GM12878 (cell line): ENCODE data around the gene RERE. TPM values are rescaled to one million over a fixed set of nuclear protein-coding genes. Genes with fewer than 3 reads are reported as not detected.
A peak's percentile ranks its signal among the peaks of the same experiment; 100 is the strongest.

ENCODE experiments used
- ATAC-seq: fragments of 200-7000 bp; cut with Tn5 transposase; 3 replicates; pipeline ENCODE4 v1.9.1; 2020; ENCODE audit warnings: mild to moderate bottlenecking, moderate library complexity
- BruUV-seq: library from RNA; stranded (reverse); fragments of 400-500 nt; replicated peaks from 2 replicates; lab custom pipeline; 2021; lab: Mats Ljungman, UMichigan
- CTCF ChIA-PET: fragments of 300-600 bp; sonication (Branson Sonifier 250); formaldehyde crosslinking; extraction: SDS; loops from one replicate; lab custom pipeline; 2021; ENCODE audit warnings: inconsistent platforms; lab: Yijun Ruan, JAX
- POLR2A ChIA-PET: fragments of 350-600 bp; formaldehyde crosslinking; extraction: SDS; loops from one replicate; lab custom pipeline; 2021; ENCODE audit warnings: inconsistent platforms; lab: Charles Lee
- RAD21 ChIA-PET: fragments of 300-600 bp; sonication (Branson Sonifier 250); formaldehyde crosslinking; loops from one replicate; lab custom pipeline; 2023; ENCODE audit warnings: antibody characterized with exemption; ENCODE audit not compliant: unreplicated experiment; lab: Charles Lee
- SMC1A ChIA-PET: fragments of 300-600 bp; sonication (Branson Sonifier 250); formaldehyde crosslinking; loops from one replicate; lab custom pipeline; 2023; ENCODE audit not compliant: unreplicated experiment, uncharacterized antibody; lab: Charles Lee
- DNase-seq: peaks from one replicate; pipeline ENCODE4 v3.0.0-alpha.2; 2011; ENCODE audit warnings: low read depth, low spot score
- FAIRE-seq: peaks from 3 replicates; lab custom pipeline; 2011; peaks lifted over from hg19 to GRCh38; lab: Jason Lieb, UNC
- H2AFZ ChIP-seq: 2 replicates; pipeline ENCODE4 v1.6.0; 2011; ENCODE audit warnings: low read depth, low read length, control low read depth; ENCODE audit not compliant: control insufficient read depth
- H3K27ac ChIP-seq: 2 replicates; pipeline ENCODE4 v1.5.1; 2011; ENCODE audit warnings: control low read depth; ENCODE audit not compliant: control insufficient read depth, insufficient read depth
- H3K27me3 ChIP-seq, 2 experiments: replicated peaks in 1 of 2; 2 replicates each; pipeline versions ENCODE4 v1.6.0 to v1.6.1; 2011; ENCODE audit warnings: low read length in 1 of 2; ENCODE audit not compliant: control insufficient read depth in 2 of 2, insufficient read depth in 2 of 2
- H3K36me3 ChIP-seq, 2 experiments: 2 replicates each; pipeline ENCODE4 v1.5.1; 2011; ENCODE audit warnings: low read length in 1 of 2; ENCODE audit not compliant: control insufficient read depth in 2 of 2, insufficient read depth in 2 of 2
- H3K4me1 ChIP-seq: 2 replicates; pipeline ENCODE4 v1.6.1; 2011; ENCODE audit warnings: mild to moderate bottlenecking, low read length, moderate library complexity, mixed read lengths; ENCODE audit not compliant: control insufficient read depth, insufficient read depth
- H3K4me2 ChIP-seq: 2 replicates; pipeline ENCODE4 v1.6.0; 2011; ENCODE audit warnings: control low read depth; ENCODE audit not compliant: control insufficient read depth, insufficient read depth
- H3K4me3 ChIP-seq: fragments of 200-600 bp; sonication (generic); 2 replicates; pipeline ENCODE4 v1.5.1; 2016
- H3K79me2 ChIP-seq: 2 replicates; pipeline ENCODE4 v1.6.0; 2011; ENCODE audit warnings: low read length; ENCODE audit not compliant: control insufficient read depth, insufficient read depth
- H3K9ac ChIP-seq: 2 replicates; pipeline ENCODE4 v1.8.0; 2011; ENCODE audit warnings: low read length, control low read depth, mixed read lengths; ENCODE audit not compliant: control insufficient read depth, insufficient read depth
- H3K9me3 ChIP-seq: replicated peaks from 3 replicates; pipeline ENCODE4 v1.5.1; 2011; ENCODE audit warnings: mild to moderate bottlenecking, low read length; ENCODE audit not compliant: control insufficient read depth, insufficient read depth
- H4K20me1 ChIP-seq: 2 replicates; pipeline ENCODE4 v1.6.0; 2011; ENCODE audit not compliant: control insufficient read depth, insufficient read depth
- CHD2 ChIP-seq: IDR thresholded peaks from 2 replicates; pipeline ENCODE4 v1.6.1; 2011; ENCODE audit warnings: low read depth, low read length, improper control_type of control experiment, borderline replicate concordance
- PBX3 ChIP-seq: IDR thresholded peaks from 2 replicates; pipeline ENCODE4 v1.6.1; 2011; ENCODE audit warnings: mild to moderate bottlenecking, low read depth, low read length, moderate library complexity; ENCODE audit not compliant: insufficient replicate concordance
- PML ChIP-seq: IDR thresholded peaks from 2 replicates; pipeline ENCODE4 v1.6.1; 2012; ENCODE audit warnings: low read length, inconsistent platforms
- RUNX3 ChIP-seq: IDR thresholded peaks from 2 replicates; pipeline ENCODE4 v1.6.1; 2012; ENCODE audit warnings: low read length, inconsistent platforms
- WGBS: methylation state at CpG from one replicate; pipeline ENCODE4 v1.1.6; 2016; ENCODE audit warnings: low lambda C conversion rate; ENCODE audit not compliant: insufficient replicate concordance, insufficient coverage; ENCODE audit errors: missing lambda C conversion rate; 5-methylcytosine and 5-hydroxymethylcytosine counted together
- in situ Hi-C: fragments of 300-500 bp; cut with MboI; formaldehyde crosslinking; loops from 9 replicates; pipeline ENCODE4 v1.14.3; 2018; ENCODE audit warnings: mixed read lengths
- intact Hi-C: fragments of 100-400 bp; cut with micrococcal nuclease; formaldehyde crosslinking; loops from one replicate; pipeline ENCODE4 v1.14.2; 2022; ENCODE audit not compliant: unreplicated experiment
- polyA plus RNA-seq, 11 experiments: library from polyadenylated mRNA; depleted of rRNA in 4 of 11; unstranded in 6 of 11; stranded (reverse) in 5 of 11; fragments of >200 nt; fragmentation: Nextera tagmentation in 4 of 11; fragmentation: Illumina TruSeq in 1 of 11; extraction: Ambion mirVana in 4 of 11; extraction: Trizol in 1 of 11; gene quantifications; 1 replicate in 1 of 11; 2 replicates in 10 of 11; pipeline versions ENCODE4 v1.2.1 to v1.2.3, GENCODE V29; 2011 to 2016; ENCODE audit warnings: inconsistent platforms in 2 of 11, missing spikeins in 2 of 11, low read depth in 1 of 11
- total RNA-seq, 4 experiments: library from RNA; depleted of rRNA in 3 of 4; stranded (reverse); fragments of >200 nt in 3 of 4; fragmentation: Illumina TruSeq in 1 of 4; extraction: Trizol in 1 of 4; gene quantifications; 2 replicates each; pipeline versions ENCODE4 v1.2.1 to v1.2.3, GENCODE V29; 2013 to 2021

Gene RERE
- total and polyA plus RNA-seq, 10 of the 15 experiments (the other 5 are each of a cell fraction or from before 2014, with no cell fraction given) = 5.2 to 60.5 (median 20.2) TPM

DNA sequence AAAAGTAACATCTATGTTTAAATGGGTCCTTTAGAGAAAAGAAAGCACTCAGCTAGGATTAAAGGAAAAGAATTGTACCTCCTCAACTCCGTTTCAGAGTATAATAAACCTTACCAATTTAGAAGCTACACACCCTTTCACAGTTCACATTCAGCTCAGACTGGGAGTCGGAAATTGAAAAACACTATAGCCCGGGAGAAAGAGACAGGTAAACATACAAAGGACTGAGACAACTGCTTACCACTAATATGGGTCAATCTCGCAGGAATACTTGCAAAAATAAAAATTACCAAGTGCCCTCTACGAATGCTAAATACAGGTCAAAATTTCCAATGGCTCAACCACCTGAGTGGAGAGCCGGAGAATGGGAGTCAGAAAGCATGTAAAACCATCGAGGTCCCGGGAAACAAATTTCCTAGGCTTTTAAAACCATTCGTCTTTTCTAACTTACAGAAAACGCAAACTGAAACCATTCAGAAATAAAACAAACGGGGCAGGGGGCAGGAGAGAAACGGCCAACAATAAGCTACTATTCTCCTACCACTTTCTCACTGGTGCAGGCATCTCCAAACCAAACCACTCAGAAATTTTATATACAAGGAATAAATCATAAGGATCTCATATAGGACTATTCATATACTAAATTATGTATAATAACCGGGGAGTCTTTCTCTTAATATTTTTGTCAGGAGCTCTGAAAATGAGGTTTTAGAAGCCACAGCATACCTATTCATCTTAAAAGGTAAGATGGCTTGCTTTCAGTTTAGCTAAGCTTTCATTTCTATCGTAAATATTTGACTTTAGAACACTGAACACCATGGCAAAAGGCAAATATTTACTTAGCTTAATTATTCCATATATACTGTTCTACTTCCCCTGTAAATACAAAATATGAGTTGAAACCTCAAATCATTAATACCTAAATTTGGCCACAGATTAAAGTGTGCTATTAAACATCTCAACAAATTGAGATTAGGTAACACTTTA lies 136.5 kb downstream of the RERE start:
- Histone ChIP-seq H3K79me2 (peaks cover 62% of the 10 kb centered on the region), H3K27me3 (no peaks in the 10 kb centered on the region), H3K27ac (peak overlapping the region; percentile 23), H2AFZ (no peak overlapping the region), H3K36me3 (no peaks in the 10 kb centered on the region), H3K9me3 (no peaks in the 10 kb centered on the region), H4K20me1 (no peaks in the 10 kb centered on the region), H3K9ac (peak overlapping the region; percentile 40), H3K4me2 (peak overlapping the region; percentile 69), H3K4me1 (peaks cover 4% of the 10 kb centered on the region; the same call in 1 of the 2 replicates), H3K4me3 (peak overlapping the region; percentile 18)
- ATAC-seq (peak; percentile 53), DNase-seq (no peak), FAIRE-seq (no peak)
- RAD21 ChIA-PET = interaction anchor here (0.6 to 4.9 kb wide), 18 partner anchors 9 to 168 kb away, joined by 3 to 27 read pairs (median 4); no protein-coding TSS in a partner anchor
- TF ChIP-seq PML = no peak
- TF ChIP-seq RUNX3 = 0 out of 2 replicates have a peak, but pooled peaks have one; percentile 8
- no peak for TF ChIP-seq CHD2
- no peak for TF ChIP-seq PBX3
- WGBS = 85% methylated on average over 14 of the region's 14 CpGs
- CTCF ChIA-PET = interaction anchor here (0.7 to 3.3 kb wide), 8 partner anchors 8 to 168 kb away, joined by 3 to 35 read pairs (median 5); no protein-coding TSS in a partner anchor
- intact Hi-C loops = no loop called here
- in situ Hi-C loops = no loop called here
- POLR2A ChIA-PET = interaction anchor here (0.6 to 2.1 kb wide), 11 partner anchors 7 to 191 kb away, joined by 3 to 6 read pairs (median 4); no protein-coding TSS in a partner anchor
- SMC1A ChIA-PET = interaction anchor here (0.8 to 12.1 kb wide), 23 partner anchors 8 to 166 kb away, joined by 3 to 154 read pairs (median 5); no protein-coding TSS in a partner anchor
- no TSS peak for BruUV-seq
